ENCODE measurements around the gene RFTN1.

Gene RFTN1

GRCh38 chr3:16475766-16476165, 37.7 kb downstream of the RFTN1 start:
- DNase-seq (ENCODE audit: low read depth in 1 of 2, low spot score in 1 of 2), result no peak
- no peak for TF ChIP-seq JUND (IDR thresholded peaks at IDR 0.05; ENCODE audit: low read depth)
- in situ Hi-C loops (cut with HindIII; ENCODE audit: low pct_unique_long_range_greater_than_20kb, low sequenced_read_pairs), result no loop called here

DNA sequence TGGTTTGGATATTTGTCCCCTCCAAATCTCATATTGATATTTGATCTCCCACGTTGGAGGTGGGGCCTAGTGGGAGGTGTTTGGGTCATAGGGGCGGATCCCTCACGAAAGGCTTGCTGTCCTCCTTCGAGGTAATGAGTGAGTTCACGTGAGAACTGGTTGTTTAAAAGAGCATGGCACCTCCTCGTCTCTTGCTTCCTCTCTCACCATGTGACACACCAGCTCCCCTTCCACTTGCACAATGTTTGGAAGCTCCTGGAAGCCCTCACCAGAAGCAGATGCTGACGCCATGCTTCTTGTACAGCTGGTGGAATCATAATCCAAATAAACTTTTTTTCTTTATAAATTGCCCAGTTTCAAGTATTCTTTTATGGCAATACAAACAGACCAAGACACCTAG, 38.6 kb downstream of the RFTN1 start:
- DNase-seq (ENCODE audit: low read depth in 1 of 2, low spot score in 1 of 2), result no peak
- no peak for TF ChIP-seq JUND (IDR thresholded peaks at IDR 0.05; ENCODE audit: low read depth)
- in situ Hi-C loops (cut with HindIII; ENCODE audit: low pct_unique_long_range_greater_than_20kb, low sequenced_read_pairs), result no loop called here

- DNase-seq (ENCODE audit: low read depth in 1 of 2, low spot score in 1 of 2), result no peak
- in situ Hi-C loops (cut with HindIII; ENCODE audit: low pct_unique_long_range_greater_than_20kb, low sequenced_read_pairs), result no loop called here
- no peak for TF ChIP-seq JUND (IDR thresholded peaks at IDR 0.05; ENCODE audit: low read depth)
These were observed 39.3 kb downstream of the RFTN1 start for GRCh38 chr3:16474216-16474615.

DNA sequence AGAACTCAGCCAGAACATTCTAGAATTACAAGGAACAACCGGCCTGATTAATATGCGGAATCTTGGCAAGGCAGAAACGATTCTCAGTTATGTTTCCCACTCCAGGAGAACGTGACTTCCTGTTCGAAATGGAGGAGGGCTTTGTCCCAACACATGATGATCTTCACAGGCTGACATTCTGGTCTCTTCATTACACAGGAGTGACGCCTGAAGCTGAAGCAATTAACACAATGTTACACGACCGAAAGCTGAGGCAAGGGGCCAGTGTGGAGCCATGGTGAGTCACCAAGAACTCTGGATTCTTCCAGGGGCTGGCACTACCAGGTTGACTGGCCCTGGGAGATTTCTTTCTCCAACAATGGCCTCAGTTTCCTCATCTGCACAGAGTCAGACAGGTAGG, 40.9 kb downstream of the RFTN1 start:
- no peak for DNase-seq (ENCODE audit: low read depth in 1 of 2, low spot score in 1 of 2)
- in situ Hi-C loops (cut with HindIII; ENCODE audit: low pct_unique_long_range_greater_than_20kb, low sequenced_read_pairs), result no loop called here
- TF ChIP-seq JUND (IDR thresholded peaks at IDR 0.05; ENCODE audit: low read depth), result no peak

- in situ Hi-C loops (cut with HindIII; ENCODE audit: low pct_unique_long_range_greater_than_20kb, low sequenced_read_pairs), result no loop called here
- DNase-seq (ENCODE audit: low read depth in 1 of 2, low spot score in 1 of 2), result no peak
- no peak for TF ChIP-seq JUND (IDR thresholded peaks at IDR 0.05; ENCODE audit: low read depth)
These were observed 41.6 kb downstream of the RFTN1 start for GRCh38 chr3:16471897-16472296.

GRCh38 chr3:16470590-16470989, 42.9 kb downstream of the RFTN1 start:
- no peak for TF ChIP-seq JUND (IDR thresholded peaks at IDR 0.05; ENCODE audit: low read depth)

GRCh38 chr3:16468336-16469098, 45.0 kb downstream of the RFTN1 start:
- no peak for DNase-seq (ENCODE audit: low read depth in 1 of 2, low spot score in 1 of 2)
- TF ChIP-seq JUND (IDR thresholded peaks at IDR 0.05; ENCODE audit: low read depth), result no peak
- in situ Hi-C loops (cut with HindIII; ENCODE audit: low pct_unique_long_range_greater_than_20kb, low sequenced_read_pairs), result no loop called here

More at GRCh38 chr3:16470590-16470989, 42.9 kb downstream of the RFTN1 start:
- DNase-seq (ENCODE audit: low read depth in 1 of 2, low spot score in 1 of 2), result no peak
- in situ Hi-C loops (cut with HindIII; ENCODE audit: low pct_unique_long_range_greater_than_20kb, low sequenced_read_pairs), result no loop called here

- TF ChIP-seq JUND (IDR thresholded peaks at IDR 0.05; ENCODE audit: low read depth), result no peak
- no peak for DNase-seq (ENCODE audit: low read depth in 1 of 2, low spot score in 1 of 2)
- in situ Hi-C loops (cut with HindIII; ENCODE audit: low pct_unique_long_range_greater_than_20kb, low sequenced_read_pairs), result no loop called here
These were observed 45.5 kb downstream of the RFTN1 start for GRCh38 chr3:16468002-16468335.

GRCh38 chr3:16467393-16467792, 46.1 kb downstream of the RFTN1 start:
- no peak for DNase-seq (ENCODE audit: low read depth in 1 of 2, low spot score in 1 of 2)
- no peak for TF ChIP-seq JUND (IDR thresholded peaks at IDR 0.05; ENCODE audit: low read depth)

DNA sequence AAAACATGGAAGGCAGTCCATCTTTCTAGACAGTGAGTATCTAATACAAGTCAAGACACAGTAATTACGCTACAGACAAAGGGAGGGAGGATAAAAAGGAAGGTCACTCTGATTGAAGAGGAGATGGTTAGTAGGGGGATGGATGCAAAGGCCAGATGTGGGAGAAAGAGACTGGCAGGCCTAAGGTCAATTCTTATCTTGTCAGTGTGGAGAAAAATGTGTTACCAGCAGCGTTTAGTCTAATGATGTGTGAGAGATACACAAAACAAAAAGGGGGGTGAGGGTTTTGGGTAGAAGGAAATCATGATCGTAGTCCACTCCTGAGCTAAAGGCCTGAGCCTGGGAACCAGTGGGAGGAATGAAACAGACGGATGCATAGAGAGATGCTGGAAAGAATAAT, 46.7 kb downstream of the RFTN1 start:
- DNase-seq (ENCODE audit: low read depth in 1 of 2, low spot score in 1 of 2), result no peak
- in situ Hi-C loops (cut with HindIII; ENCODE audit: low pct_unique_long_range_greater_than_20kb, low sequenced_read_pairs), result no loop called here
- TF ChIP-seq JUND (IDR thresholded peaks at IDR 0.05; ENCODE audit: low read depth), result no peak

More at GRCh38 chr3:16467393-16467792, 46.1 kb downstream of the RFTN1 start:
- in situ Hi-C loops (cut with HindIII; ENCODE audit: low pct_unique_long_range_greater_than_20kb, low sequenced_read_pairs), result no loop called here

DNA sequence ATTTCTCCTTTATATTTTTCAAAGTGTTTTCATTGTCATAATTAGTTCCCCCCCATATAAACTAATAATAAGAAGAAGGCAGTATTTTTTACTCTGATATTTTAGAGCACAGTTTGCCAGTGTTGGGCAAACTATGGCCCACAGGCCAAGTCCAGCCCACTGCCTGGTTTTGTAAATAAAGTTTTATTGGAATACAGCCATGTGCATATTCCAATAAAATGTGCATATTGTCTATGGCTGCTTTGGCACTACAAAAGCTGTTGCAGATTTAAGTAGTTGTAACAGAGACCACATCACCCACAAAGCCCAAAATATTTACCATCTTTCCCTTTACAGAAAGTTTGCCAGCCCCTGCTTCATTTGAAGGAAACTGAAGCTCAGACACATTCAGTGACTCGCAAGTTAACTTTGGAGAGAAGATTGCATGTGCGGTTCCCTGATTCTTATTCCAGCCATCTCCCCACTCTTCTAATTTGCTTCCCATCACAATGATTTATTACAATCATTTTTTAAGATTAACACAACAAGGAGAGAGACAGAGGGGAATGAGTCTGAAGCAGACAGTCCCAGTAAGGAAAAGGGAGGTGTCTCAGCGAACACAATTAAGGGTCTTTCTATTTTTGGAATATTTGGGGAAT, 48.9 kb downstream of the RFTN1 start:
- TF ChIP-seq JUND (IDR thresholded peaks at IDR 0.05; ENCODE audit: low read depth), result no peak
- in situ Hi-C loops (cut with HindIII; ENCODE audit: low pct_unique_long_range_greater_than_20kb, low sequenced_read_pairs), result no loop called here
- no peak for DNase-seq (ENCODE audit: low read depth in 1 of 2, low spot score in 1 of 2)

DNA sequence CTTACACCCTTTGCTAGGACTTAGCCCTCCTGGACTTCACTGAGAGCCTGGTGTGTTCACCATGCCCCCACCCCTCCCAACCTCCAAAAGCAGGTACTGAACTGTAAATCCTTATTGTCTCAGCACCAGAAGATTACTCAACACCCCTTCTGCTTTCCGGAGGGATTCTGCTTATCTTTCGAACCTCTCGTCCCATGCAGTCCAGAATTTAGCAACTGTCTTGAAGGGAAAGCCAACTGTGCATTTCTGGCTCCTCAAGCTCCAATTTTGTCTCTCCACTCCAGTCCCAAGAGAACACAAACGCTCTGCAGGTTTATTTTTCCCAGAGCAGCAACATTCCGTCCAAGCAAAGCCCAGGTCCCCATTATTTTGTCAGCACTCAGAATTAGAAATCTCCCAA, 49.6 kb downstream of the RFTN1 start:
- no peak for TF ChIP-seq JUND (IDR thresholded peaks at IDR 0.05; ENCODE audit: low read depth)
- in situ Hi-C loops (cut with HindIII; ENCODE audit: low pct_unique_long_range_greater_than_20kb, low sequenced_read_pairs), result no loop called here
- DNase-seq (ENCODE audit: low read depth in 1 of 2, low spot score in 1 of 2), result no peak

DNA sequence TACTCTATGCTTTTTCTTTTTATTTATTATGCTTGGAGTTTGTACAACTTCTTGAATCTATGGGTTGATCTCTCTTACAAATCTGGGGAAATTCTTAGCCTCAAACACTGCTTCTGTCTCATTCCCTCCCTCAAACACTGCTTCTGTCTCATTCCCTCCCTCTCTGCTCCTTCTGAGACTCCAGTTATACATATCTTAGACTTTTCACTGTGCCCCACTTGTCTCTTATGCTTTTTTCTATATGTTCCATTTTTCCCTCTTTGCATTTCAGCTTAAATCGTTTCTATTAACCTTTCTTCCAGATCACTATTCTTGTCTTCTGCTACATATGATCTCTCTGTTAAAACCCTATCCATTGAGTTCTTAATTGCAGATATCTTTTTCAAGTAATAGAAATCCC, 50.4 kb downstream of the RFTN1 start:
- no peak for DNase-seq (ENCODE audit: low read depth in 1 of 2, low spot score in 1 of 2)
- TF ChIP-seq JUND (IDR thresholded peaks at IDR 0.05; ENCODE audit: low read depth), result no peak
- in situ Hi-C loops (cut with HindIII; ENCODE audit: low pct_unique_long_range_greater_than_20kb, low sequenced_read_pairs), result no loop called here

GRCh38 chr3:16462679-16463078, 50.8 kb downstream of the RFTN1 start:
- no peak for TF ChIP-seq JUND (IDR thresholded peaks at IDR 0.05; ENCODE audit: low read depth)
- no peak for DNase-seq (ENCODE audit: low read depth in 1 of 2, low spot score in 1 of 2)
- in situ Hi-C loops (cut with HindIII; ENCODE audit: low pct_unique_long_range_greater_than_20kb, low sequenced_read_pairs), result no loop called here

Measured in T47D (cell line).